GM12891 (cell line): ENCODE results near the gene MAPK11.

ENCODE experiments used
- DNase-seq: peaks from one replicate; pipeline ENCODE4 v3.0.0; 2011; ENCODE audit warnings: low spot score; ENCODE audit not compliant: insufficient read length
- FAIRE-seq: peaks from 2 replicates; lab custom pipeline; 2011; peaks lifted over from hg19 to GRCh38; lab: Jason Lieb, UNC
- PAX5 ChIP-seq: IDR thresholded peaks from 2 replicates; pipeline ENCODE4 v1.6.1; 2011; ENCODE audit warnings: low read length, moderate library complexity, mild to moderate bottlenecking; ENCODE audit not compliant: insufficient read depth, severe bottlenecking
- POLR2A ChIP-seq: IDR thresholded peaks from 2 replicates; pipeline ENCODE4 v1.6.1; 2011; ENCODE audit warnings: low read depth, low read length, control low read depth
- POLR2AphosphoS5 ChIP-seq: IDR thresholded peaks from 2 replicates; pipeline ENCODE4 v1.6.1; 2011; ENCODE audit warnings: low read depth, low read length, control low read depth
- POU2F2 ChIP-seq: IDR thresholded peaks from 2 replicates; pipeline ENCODE4 v1.6.1; 2011; ENCODE audit warnings: low read depth, mild to moderate bottlenecking, control low read depth, low read length, moderate library complexity
- SPI1 ChIP-seq: IDR thresholded peaks from 2 replicates; pipeline ENCODE4 v1.6.1; 2011; ENCODE audit warnings: low read depth, low read length, control low read depth
- TAF1 ChIP-seq: IDR thresholded peaks from 2 replicates; pipeline ENCODE4 v1.6.1; 2011; ENCODE audit warnings: low read depth, low read length, control low read depth

The MAPK11 gene

DNA sequence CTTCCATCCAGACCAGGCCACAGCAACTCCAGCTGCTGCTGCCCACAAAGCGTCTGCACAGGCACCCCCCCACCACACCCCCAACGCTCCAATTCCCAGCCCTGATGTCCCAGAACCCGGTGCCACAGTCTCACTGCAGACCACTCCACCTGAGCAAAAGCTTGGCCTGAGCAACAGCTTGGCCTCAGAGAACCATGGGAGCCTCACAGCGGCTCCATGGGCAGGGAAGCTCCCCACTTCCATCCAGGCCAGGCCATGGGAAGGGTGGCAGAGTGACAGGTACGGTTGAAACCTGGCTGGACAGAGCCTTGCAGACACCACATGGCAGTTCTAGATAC, 24.1 kb upstream of the MAPK11 start:
- peak; percentile 57 for FAIRE-seq

DNA sequence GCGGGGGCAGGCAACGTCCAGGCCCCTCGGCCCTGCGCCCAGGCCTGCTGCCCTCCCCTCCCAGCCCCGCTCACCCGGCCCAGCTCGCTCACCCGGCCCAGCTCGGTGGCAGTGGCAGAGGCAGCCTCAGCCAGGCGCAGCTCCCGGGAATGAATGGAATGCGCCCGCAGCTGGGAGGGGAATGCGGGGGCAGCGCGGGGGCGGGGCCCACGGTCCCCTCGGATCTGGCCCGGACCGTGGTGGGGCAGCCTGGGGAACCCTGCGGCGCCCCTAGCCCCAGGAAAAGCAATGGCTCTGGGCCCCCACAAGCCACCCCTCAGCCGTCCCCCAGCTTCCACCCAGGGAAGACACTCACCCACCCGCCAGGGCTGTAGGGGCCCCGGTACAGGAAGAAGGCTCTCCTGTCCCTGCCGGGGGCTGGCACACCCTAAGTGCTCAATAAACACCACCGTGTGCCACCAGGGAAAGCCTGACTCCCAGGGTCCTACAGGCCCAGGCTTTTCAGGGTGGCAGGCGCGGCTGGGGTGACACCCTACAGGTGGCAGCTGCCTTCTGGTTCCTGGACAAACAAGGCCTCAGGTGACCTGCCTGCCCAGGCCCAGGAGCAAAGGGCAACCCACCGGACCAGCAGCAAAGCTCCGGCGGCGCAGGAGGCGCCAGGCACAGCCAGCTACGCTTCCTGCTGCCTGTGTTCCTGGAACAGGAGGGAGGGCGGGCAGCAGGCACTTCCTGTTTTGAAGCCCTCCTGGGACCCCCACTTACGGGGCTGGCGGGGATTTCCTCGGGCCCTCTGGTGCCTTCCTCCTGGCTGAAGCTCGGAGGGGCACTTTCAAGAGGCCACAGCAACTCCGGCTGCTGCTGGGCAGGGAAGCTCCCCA, 23.5 kb upstream of the MAPK11 start:
- FAIRE-seq (no peak), DNase-seq (no peak)
- peak; percentile 64 for TF ChIP-seq SPI1
- TF ChIP-seq POU2F2 = no peak
- no peak for TF ChIP-seq POLR2AphosphoS5
- no peak for TF ChIP-seq POLR2A
- no peak for TF ChIP-seq TAF1

More for the DNA sequence above, 24.1 kb upstream of the MAPK11 start:
- no peak for DNase-seq
- TF ChIP-seq SPI1 = no peak
- TF ChIP-seq TAF1 = no peak
- no peak for TF ChIP-seq POLR2AphosphoS5
- TF ChIP-seq POLR2A = no peak
- no peak for TF ChIP-seq POU2F2
- TF ChIP-seq PAX5 = no peak

DNA sequence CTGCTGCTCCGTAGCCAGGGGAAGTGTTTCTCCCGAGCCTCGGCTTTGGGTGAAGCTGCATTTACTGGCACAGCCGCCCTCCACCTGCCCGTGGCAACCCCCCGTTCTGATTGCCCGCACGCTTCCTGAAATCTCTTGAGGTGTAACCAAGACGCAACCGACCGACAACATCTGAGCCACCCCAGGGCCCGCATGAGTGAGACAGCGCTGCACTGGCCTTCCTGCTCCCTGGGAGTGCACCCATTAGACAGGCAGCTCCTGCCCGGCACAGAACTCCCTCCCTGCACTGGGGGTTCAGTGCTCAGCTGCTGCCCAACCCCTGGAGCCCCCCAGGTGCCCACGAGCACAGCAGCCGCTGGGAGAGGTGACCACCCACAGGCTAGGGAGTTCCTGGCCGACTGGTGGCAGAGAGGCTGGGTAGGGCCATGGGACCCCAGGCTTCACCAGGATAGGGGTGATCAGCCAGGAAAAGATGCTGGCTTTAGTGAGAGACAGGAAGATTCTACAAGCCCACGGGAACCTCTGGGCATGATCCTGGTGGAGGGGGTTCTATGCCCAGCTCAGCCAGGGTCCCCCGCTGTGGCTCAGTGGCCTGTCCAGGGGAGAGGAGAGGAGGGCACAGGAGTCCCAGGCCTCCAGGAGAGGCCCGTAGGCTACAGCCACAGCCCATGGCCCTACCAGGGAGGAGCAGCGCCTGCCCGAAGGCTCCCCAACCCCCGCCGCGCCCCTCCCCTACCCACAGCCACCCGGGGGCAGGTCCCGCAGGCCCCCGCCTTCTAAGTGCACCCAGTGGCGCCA, 22.7 kb upstream of the MAPK11 start:
- DNase-seq = no peak
- no peak for TF ChIP-seq PAX5
- peak; percentile 91 for FAIRE-seq

DNA sequence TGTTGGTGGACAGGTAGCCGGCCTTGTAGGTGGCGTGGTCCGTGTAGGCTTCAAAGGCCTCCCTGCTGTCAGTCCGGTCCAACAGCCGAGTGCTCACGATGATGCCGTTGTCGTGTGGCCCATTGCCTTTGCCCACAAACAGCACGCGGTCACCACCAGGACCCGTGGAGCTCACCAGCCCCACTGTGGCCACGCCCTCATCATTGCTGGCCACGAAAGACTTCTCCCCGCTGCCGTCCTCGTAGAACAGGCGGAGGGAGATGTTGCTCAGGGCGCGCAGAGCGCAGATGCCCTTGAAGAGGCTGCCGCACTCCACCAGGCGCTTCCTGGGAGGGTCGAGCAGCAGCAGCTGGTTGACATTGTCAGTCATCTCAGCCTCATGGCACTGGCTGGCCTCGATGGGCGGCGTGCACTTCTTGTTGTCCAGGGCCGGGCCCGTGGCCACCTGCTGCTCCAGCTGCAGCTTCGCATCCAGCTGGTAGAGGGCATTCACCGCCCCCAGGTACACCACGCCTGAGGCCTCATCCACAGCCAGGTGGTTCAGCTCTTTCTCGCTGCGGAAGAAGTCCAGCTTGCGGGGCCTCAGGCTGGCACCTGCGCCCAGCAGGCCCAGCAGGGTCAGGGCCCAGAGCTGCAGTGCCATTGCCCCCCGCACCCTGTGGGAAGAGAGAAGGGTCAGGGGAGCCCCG, 19.9 kb upstream of the MAPK11 start:
- TF ChIP-seq POU2F2 (no peak), PAX5 (no peak), POLR2AphosphoS5 (no peak), POLR2A (no peak), TAF1 (no peak), SPI1 (no peak)
- no peak for DNase-seq
- FAIRE-seq = no peak

DNA sequence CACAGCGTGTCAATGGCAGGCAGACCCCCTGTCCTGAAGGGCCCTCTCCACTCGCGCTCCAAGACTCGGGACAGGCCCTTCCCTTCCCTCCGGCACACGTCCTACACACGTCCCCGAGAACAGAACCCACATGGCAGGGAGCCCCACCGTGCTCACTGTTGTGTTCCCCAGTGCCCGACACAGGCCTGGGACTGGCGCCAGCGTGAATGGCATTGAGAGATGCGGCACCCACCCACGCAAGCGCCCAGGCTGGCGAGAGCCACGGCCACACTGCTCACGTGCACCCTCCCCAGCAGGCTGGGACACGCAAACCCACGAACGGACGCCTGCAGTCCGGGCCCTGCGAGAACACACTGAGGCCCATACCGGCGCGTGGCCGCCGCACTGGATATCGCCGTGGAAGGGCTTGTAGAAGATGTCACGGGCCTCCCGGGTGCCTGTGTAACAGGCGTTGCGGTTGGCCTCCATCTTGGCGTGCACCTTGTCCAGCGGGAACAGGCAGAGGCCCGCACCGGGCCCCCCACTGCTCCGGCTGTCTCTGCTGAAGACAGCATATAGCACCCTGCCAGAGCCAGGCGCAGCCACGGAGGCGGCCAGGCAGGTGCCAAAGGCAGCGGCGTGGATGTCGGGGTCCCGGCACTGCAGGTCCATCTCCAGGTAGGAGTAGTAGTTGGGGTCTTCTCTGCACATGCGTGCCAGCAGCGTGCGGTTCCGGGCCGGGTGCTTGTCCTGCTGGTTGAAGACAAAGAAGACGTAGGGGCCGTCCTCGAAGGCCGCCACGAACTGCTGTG, 19.2 kb upstream of the MAPK11 start:
- FAIRE-seq (no peak), DNase-seq (no peak)
- TF ChIP-seq POLR2A = no peak
- TF ChIP-seq SPI1 = no peak
- no peak for TF ChIP-seq TAF1
- TF ChIP-seq POU2F2 = no peak
- no peak for TF ChIP-seq PAX5
- no peak for TF ChIP-seq POLR2AphosphoS5

DNA sequence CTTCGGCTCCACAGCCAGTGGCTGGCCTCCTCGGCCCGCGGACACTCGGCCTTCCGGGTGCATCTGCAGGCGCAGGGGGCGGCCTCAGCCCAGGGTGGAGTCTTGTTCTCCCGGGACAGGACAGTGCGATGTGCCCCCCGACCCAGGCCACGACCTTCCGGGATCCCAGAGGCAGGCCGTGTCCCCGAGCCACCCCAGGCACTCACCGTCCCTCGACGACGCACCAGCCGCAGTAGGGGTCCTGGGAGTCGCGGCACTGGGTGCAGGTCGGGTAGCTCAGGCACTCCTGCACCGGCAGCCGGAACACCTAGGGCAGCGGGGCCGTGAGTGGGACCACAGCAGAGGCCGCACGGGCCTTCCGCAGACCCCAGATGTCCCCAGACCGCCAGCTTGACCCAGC, 17.6 kb upstream of the MAPK11 start:
- no peak for TF ChIP-seq TAF1
- TF ChIP-seq POU2F2 = no peak
- TF ChIP-seq POLR2AphosphoS5 = no peak
- TF ChIP-seq SPI1 = no peak
- no peak for TF ChIP-seq POLR2A
- no peak for TF ChIP-seq PAX5
- no peak for DNase-seq
- FAIRE-seq = no peak

DNA sequence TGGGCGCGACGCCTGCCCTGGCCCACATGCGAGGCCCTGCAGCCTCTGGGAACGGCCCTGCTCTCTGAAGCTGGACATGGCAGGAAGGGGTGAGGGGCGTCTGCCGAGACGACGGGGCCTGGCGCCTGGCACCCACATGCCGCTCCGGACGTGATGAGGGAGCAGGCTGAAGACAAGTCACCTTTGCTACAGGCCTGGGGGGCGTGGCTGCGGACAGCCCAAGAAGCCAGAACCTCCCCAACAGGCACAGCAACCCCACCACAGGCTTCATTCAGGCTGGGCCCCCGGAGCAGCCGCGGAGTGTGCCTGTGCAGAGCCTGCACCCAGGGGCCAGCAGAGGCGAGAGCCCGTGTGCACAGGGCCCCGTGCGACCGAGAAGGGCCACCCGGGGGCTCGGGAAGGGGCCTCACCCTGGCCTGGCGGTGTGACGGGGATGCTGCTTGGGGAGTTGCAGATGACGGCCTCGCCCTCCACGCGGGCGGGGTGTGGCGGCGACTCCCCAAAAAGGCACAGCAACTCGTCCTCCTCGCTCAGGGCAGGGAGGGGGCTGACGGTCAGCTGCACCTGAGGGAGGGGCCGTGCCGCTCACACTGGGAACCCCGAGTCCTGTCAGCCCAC, 16.6 kb upstream of the MAPK11 start:
- DNase-seq (no peak), FAIRE-seq (no peak)
- no peak for TF ChIP-seq POLR2AphosphoS5
- no peak for TF ChIP-seq SPI1
- TF ChIP-seq PAX5 = no peak
- no peak for TF ChIP-seq POU2F2
- no peak for TF ChIP-seq TAF1

DNA sequence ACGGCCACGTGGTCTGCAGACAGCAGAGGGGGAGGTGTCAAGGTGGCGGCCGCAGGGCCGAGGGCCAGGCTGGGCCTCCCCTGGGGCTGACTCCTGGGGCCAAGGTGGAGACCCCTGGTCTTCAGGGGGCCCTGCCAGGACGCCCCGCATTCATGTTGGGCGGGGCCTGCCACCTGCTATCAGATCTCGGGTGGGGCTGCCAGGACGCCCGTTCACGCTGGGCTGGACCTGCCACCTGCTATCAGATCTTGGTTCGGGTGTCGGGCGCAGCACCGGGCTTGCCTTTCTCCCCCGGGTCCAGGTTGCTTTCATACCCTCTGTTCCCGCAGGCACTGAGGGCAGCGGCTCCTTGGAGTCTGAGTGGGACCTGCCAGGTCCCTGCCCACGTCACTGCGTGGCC, 16.1 kb upstream of the MAPK11 start:
- DNase-seq = no peak
- no peak for FAIRE-seq
- no peak for TF ChIP-seq PAX5
- TF ChIP-seq POLR2AphosphoS5 = no peak
- no peak for TF ChIP-seq SPI1
- no peak for TF ChIP-seq TAF1
- TF ChIP-seq POLR2A = no peak
- no peak for TF ChIP-seq POU2F2
